H1 (cell line): Measurements from ENCODE around the gene FAM168B. TPM values are rescaled to one million over a fixed set of nuclear protein-coding genes. Genes with fewer than 3 reads are reported as not detected.

Source experiments
- CTCF ChIA-PET: fragments of 300-600 bp; sonication (Branson Sonifier 250); formaldehyde crosslinking; loops from one replicate; lab custom pipeline; 2021; ENCODE audit not compliant: partially characterized antibody; lab: Charles Lee
- POLR2A ChIA-PET: fragments of 300-600 bp; sonication (Branson Sonifier 250); formaldehyde crosslinking; loops from one replicate; lab custom pipeline; 2021; ENCODE audit warnings: inconsistent platforms; ENCODE audit not compliant: partially characterized antibody; lab: Charles Lee
- DNase-seq, 2 experiments: peaks; one replicate each; pipeline versions ENCODE4 v3.0.0 to v3.0.0-alpha.2; 2010 to 2022; ENCODE audit warnings: low spot score in 2 of 2, low read depth in 1 of 2, mixed read lengths in 1 of 2
- FAIRE-seq: peaks from 2 replicates; lab custom pipeline; 2011; peaks lifted over from hg19 to GRCh38; lab: Jason Lieb, UNC
- H2AFZ ChIP-seq: 2 replicates; pipeline ENCODE4 v1.8.1; 2012; ENCODE audit warnings: low read length, inconsistent platforms
- H2AK5ac ChIP-seq: 2 replicates; pipeline ENCODE4 v1.6.1; 2013; ENCODE audit warnings: low read depth, low read length
- H2BK120ac ChIP-seq: replicated peaks from 2 replicates; pipeline ENCODE3; 2013; ENCODE audit warnings: low read depth, low read length, inconsistent platforms
- H2BK12ac ChIP-seq: 2 replicates; pipeline ENCODE4 v1.6.1; 2013; ENCODE audit warnings: low read depth, low read length
- H2BK15ac ChIP-seq: 2 replicates; pipeline ENCODE4 v1.6.1; 2013; ENCODE audit warnings: low read length
- H2BK20ac ChIP-seq: 2 replicates; pipeline ENCODE4 v1.6.1; 2013; ENCODE audit warnings: low read length
- H2BK5ac ChIP-seq: 2 replicates; pipeline ENCODE4 v1.6.1; 2013; ENCODE audit warnings: low read depth, low read length
- H3K14ac ChIP-seq: 2 replicates; pipeline ENCODE4 v1.6.1; 2013; ENCODE audit warnings: inconsistent platforms; ENCODE audit not compliant: insufficient read length
- H3K18ac ChIP-seq: 2 replicates; pipeline ENCODE4 v1.6.1; 2013; ENCODE audit warnings: low read length; ENCODE audit errors: extremely low read depth
- H3K23ac ChIP-seq: 2 replicates; pipeline ENCODE4 v1.6.1; 2013; ENCODE audit warnings: inconsistent platforms; ENCODE audit not compliant: insufficient read length
- H3K23me2 ChIP-seq: 2 replicates; pipeline ENCODE4 v1.6.1; 2013; ENCODE audit warnings: low read depth, low read length
- H3K27ac ChIP-seq: 2 replicates; pipeline ENCODE4 v1.6.1; 2011; ENCODE audit warnings: low read depth, low read length, inconsistent platforms
- H3K27me3 ChIP-seq, 4 experiments: replicated peaks in 1 of 4; 1 replicate in 1 of 4; 2 replicates in 3 of 4; pipeline versions ENCODE4 v1.6.1 to v1.8.1; 2011 to 2013; ENCODE audit warnings: low read length in 3 of 4, mild to moderate bottlenecking in 3 of 4, inconsistent platforms in 2 of 4, mixed read lengths in 2 of 4, moderate library complexity in 1 of 4; ENCODE audit not compliant: control insufficient read depth in 3 of 4, insufficient read depth in 3 of 4; ENCODE audit errors: extremely low read depth in 1 of 4
- H3K36me3 ChIP-seq, 4 experiments: 2 replicates each; pipeline versions ENCODE4 v1.6.1 to v1.8.1; 2011 to 2013; ENCODE audit warnings: mild to moderate bottlenecking in 4 of 4, low read length in 3 of 4, moderate library complexity in 2 of 4, control low read depth in 1 of 4, inconsistent platforms in 1 of 4; ENCODE audit not compliant: insufficient read depth in 4 of 4, control insufficient read depth in 2 of 4
- H3K4ac ChIP-seq: replicated peaks from 2 replicates; pipeline ENCODE3; 2013; ENCODE audit warnings: low read length, low read depth, mixed read lengths, inconsistent platforms; ENCODE audit not compliant: insufficient read length
- H3K4me1 ChIP-seq, 4 experiments: replicated peaks in 1 of 4; 1 replicate in 1 of 4; 2 replicates in 3 of 4; pipeline versions ENCODE4 v1.6.1 to v1.8.1; 2011 to 2013; ENCODE audit warnings: low read length in 3 of 4, inconsistent platforms in 2 of 4, mixed read lengths in 1 of 4; ENCODE audit not compliant: insufficient read depth in 4 of 4, control insufficient read depth in 3 of 4
- H3K4me2 ChIP-seq, 2 experiments: 2 replicates each; pipeline versions ENCODE4 v1.6.1 to v1.8.1; 2011 to 2013; ENCODE audit warnings: low read depth in 2 of 2, low read length in 2 of 2, control low read depth in 1 of 2, inconsistent platforms in 1 of 2, mild to moderate bottlenecking in 1 of 2; ENCODE audit not compliant: insufficient read depth in 1 of 2
- H3K4me3 ChIP-seq, 4 experiments: fragments of 200-600, 300-600 bp in 1 of 4; sonication (generic), shearing (Covaris generic), sonication (Bioruptor Twin) in 1 of 4; 2 replicates each; pipeline versions ENCODE4 v1.5.1 to v1.8.1; 2011 to 2016; ENCODE audit warnings: low read length in 4 of 4, low read depth in 3 of 4, control low read depth in 2 of 4, inconsistent platforms in 2 of 4, mild to moderate bottlenecking in 2 of 4, mixed read lengths in 1 of 4, moderate library complexity in 1 of 4; ENCODE audit not compliant: insufficient read depth in 2 of 4; ENCODE audit errors: extremely low read depth in 1 of 4
- H3K56ac ChIP-seq: replicated peaks from 2 replicates; pipeline ENCODE3; 2013; ENCODE audit warnings: low read depth, mild to moderate bottlenecking, mixed read lengths, low read length, inconsistent platforms; ENCODE audit not compliant: insufficient read length
- H3K79me1 ChIP-seq: 2 replicates; pipeline ENCODE4 v1.6.1; 2013; ENCODE audit warnings: low read depth, low read length, control low read depth
- H3K79me2 ChIP-seq, 2 experiments: 2 replicates each; pipeline versions ENCODE4 v1.6.1 to v1.8.1; 2012 to 2013; ENCODE audit warnings: low read length in 2 of 2, mild to moderate bottlenecking in 2 of 2, inconsistent platforms in 1 of 2; ENCODE audit not compliant: insufficient read depth in 2 of 2, control insufficient read depth in 1 of 2
- H3K9ac ChIP-seq, 4 experiments: replicated peaks in 1 of 4; 1 replicate in 1 of 4; 2 replicates in 3 of 4; pipeline versions ENCODE4 v1.6.1 to v1.8.1; 2011 to 2013; ENCODE audit warnings: low read depth in 3 of 4, low read length in 3 of 4, control low read depth in 2 of 4, mild to moderate bottlenecking in 2 of 4, moderate library complexity in 2 of 4, inconsistent platforms in 1 of 4; ENCODE audit errors: extremely low read depth in 1 of 4
- H3K9me3 ChIP-seq, 2 experiments: 2 replicates each; pipeline versions ENCODE4 v1.6.1 to v1.8.1; 2012 to 2013; ENCODE audit warnings: mild to moderate bottlenecking in 2 of 2, moderate library complexity in 2 of 2, control low read depth in 1 of 2, inconsistent platforms in 1 of 2, low read depth in 1 of 2, low read length in 1 of 2, mixed read lengths in 1 of 2; ENCODE audit not compliant: insufficient read depth in 2 of 2
- H4K20me1 ChIP-seq, 2 experiments: replicated peaks in 1 of 2; 2 replicates each; pipeline versions ENCODE3 to v1.8.1; 2011 to 2013; ENCODE audit warnings: inconsistent platforms in 2 of 2, low read length in 2 of 2, mild to moderate bottlenecking in 1 of 2; ENCODE audit not compliant: insufficient read depth in 2 of 2, control insufficient read depth in 1 of 2
- H4K5ac ChIP-seq: 2 replicates; pipeline ENCODE4 v1.6.1; 2013; ENCODE audit warnings: low read length, low read depth, mixed read lengths, inconsistent platforms; ENCODE audit not compliant: insufficient read length
- H4K8ac ChIP-seq: 2 replicates; pipeline ENCODE4 v1.8.0; 2013; ENCODE audit warnings: mild to moderate bottlenecking, moderate library complexity, low read length, inconsistent platforms; ENCODE audit not compliant: insufficient read depth; ENCODE audit errors: extremely low read depth
- H4K91ac ChIP-seq: replicated peaks from 2 replicates; pipeline ENCODE3; 2013; ENCODE audit warnings: low read length, mixed read lengths, inconsistent platforms; ENCODE audit not compliant: insufficient read length
- BCL11A ChIP-seq, 2 experiments: IDR thresholded peaks; one replicate each; pipeline ENCODE4 v1.6.1; 2011; ENCODE audit warnings: low read depth in 2 of 2, low read length in 2 of 2, mild to moderate bottlenecking in 2 of 2
- CBX5 ChIP-seq: fragments of 300-800, 300-1000 bp; sonication (generic); IDR thresholded peaks from 2 replicates; pipeline ENCODE4 v1.7.1; 2016; ENCODE audit warnings: antibody characterized with exemption, low read length, low read depth
- EP300 ChIP-seq, 2 experiments: IDR thresholded peaks; 1 replicate in 1 of 2; 2 replicates in 1 of 2; pipeline ENCODE4 v1.6.1; 2011 to 2012; ENCODE audit warnings: low read depth in 2 of 2, low read length in 2 of 2, mild to moderate bottlenecking in 2 of 2, borderline replicate concordance in 1 of 2, inconsistent platforms in 1 of 2, moderate library complexity in 1 of 2
- GABPA ChIP-seq: IDR thresholded peaks from 2 replicates; pipeline ENCODE4 v1.6.1; 2011; ENCODE audit warnings: mild to moderate bottlenecking, low read length, moderate library complexity, borderline replicate concordance; ENCODE audit not compliant: insufficient read depth
- MAFK ChIP-seq: IDR thresholded peaks from 2 replicates; pipeline ENCODE4 v1.6.1; 2012; ENCODE audit warnings: low read depth, mild to moderate bottlenecking, improper control_type of control experiment, low read length
- POU5F1 ChIP-seq: IDR thresholded peaks from 2 replicates; pipeline ENCODE4 v1.6.1; 2011; ENCODE audit warnings: low read depth, mild to moderate bottlenecking, low read length, moderate library complexity
- RAD21 ChIP-seq, 2 experiments: IDR thresholded peaks in 1 of 2; conservative IDR thresholded peaks in 1 of 2; 2 replicates each; pipeline ENCODE4 v1.6.1; 2011; ENCODE audit warnings: low read depth in 2 of 2, low read length in 2 of 2, improper control_type of control experiment in 1 of 2, inconsistent platforms in 1 of 2, mild to moderate bottlenecking in 1 of 2, moderate library complexity in 1 of 2
- RFX5 ChIP-seq: IDR thresholded peaks from 2 replicates; pipeline ENCODE4 v1.6.1; 2011; ENCODE audit warnings: low read depth, low read length, improper control_type of control experiment, borderline replicate concordance
- SIX5 ChIP-seq: IDR thresholded peaks from 2 replicates; pipeline ENCODE4 v1.6.1; 2011; ENCODE audit warnings: mild to moderate bottlenecking, low read depth, low read length
- TAF1 ChIP-seq: IDR thresholded peaks from 2 replicates; pipeline ENCODE4 v1.6.1; 2011; ENCODE audit warnings: mild to moderate bottlenecking, low read depth, low read length
- TAF7 ChIP-seq: optimal IDR thresholded peaks from 2 replicates; pipeline ENCODE3; 2011; ENCODE audit warnings: low read depth, mild to moderate bottlenecking, inconsistent platforms, low read length, moderate library complexity, borderline replicate concordance
- WGBS, 2 experiments: shearing (Covaris generic) in 1 of 2; methylation state at CpG; one replicate each; pipeline versions ENCODE4 v1.1.6 to v1.1.7; 2013 to 2015; ENCODE audit warnings: low lambda C conversion rate in 2 of 2, mixed read lengths in 2 of 2, inconsistent platforms in 1 of 2, low coverage in 1 of 2, missing lambda C conversion rate in 1 of 2; ENCODE audit not compliant: insufficient replicate concordance in 2 of 2, insufficient coverage in 1 of 2, insufficient read length in 1 of 2; ENCODE audit errors: extremely low coverage in 1 of 2, missing lambda C conversion rate in 1 of 2; 5-methylcytosine and 5-hydroxymethylcytosine counted together
- polyA plus RNA-seq, 7 experiments: library from polyadenylated mRNA; depleted of rRNA in 3 of 7; stranded (reverse) in 5 of 7; unstranded in 2 of 7; fragments of >200 nt in 5 of 7; fragments of 200-250 nt in 2 of 7; gene quantifications; 1 replicate in 5 of 7; 2 replicates in 1 of 7; 4 replicates in 1 of 7; pipeline versions ENCODE4 v1.2.1 to v1.2.3, GENCODE V29; 2011 to 2013; ENCODE audit warnings: missing spikeins in 2 of 7, mixed read lengths in 2 of 7
- total RNA-seq: library from RNA; stranded (reverse); fragmentation: NEBNext Ultra II Directional; extraction: Animal tissue kit (Norgen Biotek cat#: 25700); gene quantifications from 2 replicates; pipeline ENCODE4 v1.2.1, GENCODE V29; 2021
- TF ChIP-seq, protein P1 (sequence below): IDR thresholded peaks from 2 replicates; pipeline ENCODE4 v1.6.1; 2011; ENCODE audit warnings: low read length, improper control_type of control experiment

The FAM168B gene
- total and polyA plus RNA-seq, 2 of the 8 experiments (the other 6 are each of a cell fraction or from before 2014, with no cell fraction given), result 61.9 to 123 TPM

DNA sequence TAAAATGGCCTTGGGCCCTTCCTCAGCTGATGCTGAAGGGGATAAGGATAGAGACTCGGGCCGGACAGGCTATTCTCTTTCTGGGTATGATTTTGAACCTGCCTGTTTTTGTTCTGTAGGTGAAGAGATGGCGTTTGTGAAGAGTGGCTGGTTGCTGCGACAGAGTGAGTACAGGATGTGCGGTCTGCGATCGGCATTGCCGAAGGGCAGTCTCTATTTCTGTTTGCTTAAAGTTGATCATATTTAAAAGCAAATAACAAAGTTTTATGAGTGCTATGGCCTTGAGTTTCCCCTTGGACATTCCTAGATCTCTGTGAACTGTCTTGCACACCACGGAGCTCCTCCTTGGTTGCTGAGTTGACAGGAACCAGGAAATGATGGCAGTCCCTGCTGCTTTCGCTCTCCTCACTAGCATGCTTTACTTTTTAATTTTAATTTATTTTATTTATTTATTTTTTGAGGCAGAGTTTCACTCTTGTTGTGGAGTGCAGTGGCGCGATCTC, 27.6 kb upstream of the FAM168B start:
- Histone ChIP-seq H2BK12ac (no peak overlapping the region), H3K27ac (no peak overlapping the region), H4K20me1 (peaks cover 12 to 19% of the 10 kb centered on the region in 2 experiments), H3K23ac (no peak overlapping the region), H3K56ac (no peak overlapping the region), H2BK15ac (no peak overlapping the region), H3K4me1 (no peaks in the 10 kb centered on the region), H4K8ac (no peak overlapping the region), H2BK5ac (no peak overlapping the region), H2AFZ (no peak overlapping the region), H4K91ac (no peak overlapping the region), H3K27me3 (no peaks in the 10 kb centered on the region), H3K18ac (no peak overlapping the region), H3K4me2 (no peak overlapping the region), H3K79me2 (peaks cover 21 to 69% of the 10 kb centered on the region in 2 experiments), H3K36me3 (peaks cover 2 to 19% (median 3%) of the 10 kb centered on the region in 4 experiments; a peak in 6 of 8 replicates), H3K23me2 (no peaks in the 10 kb centered on the region), H2AK5ac (no peak overlapping the region), H3K14ac (no peak overlapping the region), H3K4me3 (no peak overlapping the region), H2BK20ac (no peak overlapping the region), H3K9me3 (no peaks in the 10 kb centered on the region), H3K79me1 (peaks cover 18% of the 10 kb centered on the region), H3K9ac (no peak overlapping the region), H2BK120ac (no peak overlapping the region), H4K5ac (no peak overlapping the region), H3K4ac (no peak overlapping the region)
- DNase-seq (no peak), FAIRE-seq (no peak)
- POLR2A ChIA-PET, result interaction anchor here (0.6 to 1.7 kb wide), 4 partner anchors 11 to 27 kb away, joined by 3 to 4 read pairs (median 4); partner anchors contain the start of gene FAM168B
- CTCF ChIA-PET, result no interaction called here
- WGBS, 2 experiments, result 88% methylated on average over 12 of the region's 12 CpGs; no CpG with 5 or more reads in 1 of the 2 experiments
- TF ChIP-seq CBX5 (no peak), GABPA (no peak), RAD21 (IDR thresholded peaks at IDR 0.05 in 1 of 2, conservative IDR thresholded peaks at IDR 0.05 in 1 of 2; ENCODE audit: low read depth in 2 of 2, low read length in 2 of 2) (no peak), MAFK (no peak), EP300 (IDR thresholded peaks at IDR 0.05; ENCODE audit: borderline replicate concordance in 1 of 2, low read depth in 2 of 2, low read length in 2 of 2) (no peak), RFX5 (no peak), TAF7 (no peak), SIX5 (no peak), POU5F1 (no peak), TAF1 (no peak), BCL11A (IDR thresholded peaks at IDR 0.05; ENCODE audit: low read depth in 2 of 2, low read length in 2 of 2) (no peak)
- TF ChIP-seq, protein P1, sequence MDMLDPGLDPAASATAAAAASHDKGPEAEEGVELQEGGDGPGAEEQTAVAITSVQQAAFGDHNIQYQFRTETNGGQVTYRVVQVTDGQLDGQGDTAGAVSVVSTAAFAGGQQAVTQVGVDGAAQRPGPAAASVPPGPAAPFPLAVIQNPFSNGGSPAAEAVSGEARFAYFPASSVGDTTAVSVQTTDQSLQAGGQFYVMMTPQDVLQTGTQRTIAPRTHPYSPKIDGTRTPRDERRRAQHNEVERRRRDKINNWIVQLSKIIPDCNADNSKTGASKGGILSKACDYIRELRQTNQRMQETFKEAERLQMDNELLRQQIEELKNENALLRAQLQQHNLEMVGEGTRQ, result no peak
